ENCODE results near the gene ARID3B. TPM values are rescaled to one million over a fixed set of nuclear protein-coding genes. Genes with fewer than 3 reads are reported as not detected.

Gene ARID3B
- total and polyA plus RNA-seq, 7 donors, result 1.8 to 5.5 (median 3.0) TPM

DNA sequence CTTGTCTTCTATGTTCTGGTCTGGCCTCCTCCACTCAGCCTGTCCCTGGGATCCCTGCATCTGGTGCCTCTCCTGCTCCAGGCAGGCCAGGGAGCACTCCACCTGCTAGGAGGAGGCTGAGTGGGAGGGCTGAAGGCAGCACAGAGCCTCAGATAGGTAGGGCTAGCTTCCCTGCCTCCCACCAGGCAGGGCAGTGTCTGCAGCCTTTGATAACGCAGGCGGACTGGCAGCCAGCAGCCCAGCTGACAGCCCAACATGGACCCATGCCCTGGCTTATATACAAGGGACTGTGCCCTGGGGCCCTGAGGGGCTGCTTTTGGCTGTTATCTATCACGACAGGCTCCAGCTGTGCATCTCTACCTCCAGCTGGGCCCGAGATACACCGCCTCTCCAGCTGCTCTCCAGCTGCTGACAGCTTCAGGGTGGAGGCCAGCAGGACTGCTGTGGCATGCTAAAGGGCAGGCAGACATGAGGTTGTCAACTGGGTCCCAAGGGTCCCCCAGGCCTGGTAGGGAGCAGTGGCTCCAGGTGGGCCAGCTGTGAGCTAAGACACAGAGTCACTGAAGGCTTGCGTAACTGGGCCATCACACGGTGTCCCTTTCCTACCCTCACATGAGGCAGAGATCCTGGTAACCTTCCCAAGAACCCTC lies 69.4 kb downstream of the ARID3B start:
- intact Hi-C loops (cut with DNase I), result loop anchor here in 1 of 2 donors (5.0 kb wide), 1 partner anchor 68 kb away; the partner anchor contains the start of gene ARID3B

DNA sequence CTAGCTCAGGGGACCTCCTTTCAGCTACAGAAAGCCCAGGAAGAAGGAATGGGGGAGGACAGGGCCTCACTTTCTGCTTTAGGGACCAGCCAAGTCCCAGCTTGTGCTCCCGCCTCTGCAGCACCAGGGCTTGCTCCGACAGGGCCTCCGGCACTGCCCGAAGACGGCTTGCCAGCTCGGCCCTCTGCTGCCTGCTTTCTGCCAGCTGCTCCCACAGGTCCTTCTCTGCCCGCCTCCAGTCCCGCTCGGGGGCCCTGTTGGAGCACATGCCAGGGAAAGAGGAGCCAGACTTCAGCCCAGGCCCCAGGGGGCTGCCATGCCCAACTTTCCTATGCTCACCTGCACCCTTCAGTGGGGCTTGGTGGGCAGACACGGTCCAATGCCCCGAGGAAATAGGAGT lies 70.3 kb downstream of the ARID3B start:
- WGBS, 3 donors, result 56 to 67% (median 56%) methylated on average over 11 of the region's 11 CpGs
- no peak overlapping the region for H3K27ac ChIP-seq
- H3K9me3 ChIP-seq, result no peaks in the 10 kb centered on the region
- TF ChIP-seq, protein P1, sequence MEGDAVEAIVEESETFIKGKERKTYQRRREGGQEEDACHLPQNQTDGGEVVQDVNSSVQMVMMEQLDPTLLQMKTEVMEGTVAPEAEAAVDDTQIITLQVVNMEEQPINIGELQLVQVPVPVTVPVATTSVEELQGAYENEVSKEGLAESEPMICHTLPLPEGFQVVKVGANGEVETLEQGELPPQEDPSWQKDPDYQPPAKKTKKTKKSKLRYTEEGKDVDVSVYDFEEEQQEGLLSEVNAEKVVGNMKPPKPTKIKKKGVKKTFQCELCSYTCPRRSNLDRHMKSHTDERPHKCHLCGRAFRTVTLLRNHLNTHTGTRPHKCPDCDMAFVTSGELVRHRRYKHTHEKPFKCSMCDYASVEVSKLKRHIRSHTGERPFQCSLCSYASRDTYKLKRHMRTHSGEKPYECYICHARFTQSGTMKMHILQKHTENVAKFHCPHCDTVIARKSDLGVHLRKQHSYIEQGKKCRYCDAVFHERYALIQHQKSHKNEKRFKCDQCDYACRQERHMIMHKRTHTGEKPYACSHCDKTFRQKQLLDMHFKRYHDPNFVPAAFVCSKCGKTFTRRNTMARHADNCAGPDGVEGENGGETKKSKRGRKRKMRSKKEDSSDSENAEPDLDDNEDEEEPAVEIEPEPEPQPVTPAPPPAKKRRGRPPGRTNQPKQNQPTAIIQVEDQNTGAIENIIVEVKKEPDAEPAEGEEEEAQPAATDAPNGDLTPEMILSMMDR (IDR thresholded peaks at IDR 0.05), result no peak
- intact Hi-C loops (cut with DNase I), result loop anchor here in 1 of 2 donors (5.0 kb wide), 1 partner anchor 69 kb away; the partner anchor contains the start of gene ARID3B
- no peaks in the 10 kb centered on the region for H3K36me3 ChIP-seq (ENCODE audit: insufficient read depth in 1 of 2, low read depth in 1 of 2)
- no peak for ATAC-seq
- H3K27me3 ChIP-seq (ENCODE audit: insufficient read depth in 3 of 3, low read length in 2 of 3), result no peaks in the 10 kb centered on the region
- no peaks in the 10 kb centered on the region for H3K4me1 ChIP-seq
- no peak overlapping the region for H3K4me3 ChIP-seq
- DNase-seq, result no peak

More for the DNA sequence above, 69.4 kb downstream of the ARID3B start:
- Histone ChIP-seq H3K4me3 (no peak overlapping the region), H3K36me3 (ENCODE audit: insufficient read depth in 1 of 2, low read depth in 1 of 2) (no peaks in the 10 kb centered on the region), H3K27ac (no peak overlapping the region), H3K4me1 (no peaks in the 10 kb centered on the region), H3K9me3 (no peaks in the 10 kb centered on the region), H3K27me3 (ENCODE audit: insufficient read depth in 3 of 3, low read length in 2 of 3) (no peaks in the 10 kb centered on the region)
- TF ChIP-seq, protein P1 (IDR thresholded peaks at IDR 0.05), result no peak
- ATAC-seq (no peak), DNase-seq (no peak)
- WGBS, 3 donors, result 42 to 65% (median 64%) methylated on average over 7 of the region's 7 CpGs

DNA sequence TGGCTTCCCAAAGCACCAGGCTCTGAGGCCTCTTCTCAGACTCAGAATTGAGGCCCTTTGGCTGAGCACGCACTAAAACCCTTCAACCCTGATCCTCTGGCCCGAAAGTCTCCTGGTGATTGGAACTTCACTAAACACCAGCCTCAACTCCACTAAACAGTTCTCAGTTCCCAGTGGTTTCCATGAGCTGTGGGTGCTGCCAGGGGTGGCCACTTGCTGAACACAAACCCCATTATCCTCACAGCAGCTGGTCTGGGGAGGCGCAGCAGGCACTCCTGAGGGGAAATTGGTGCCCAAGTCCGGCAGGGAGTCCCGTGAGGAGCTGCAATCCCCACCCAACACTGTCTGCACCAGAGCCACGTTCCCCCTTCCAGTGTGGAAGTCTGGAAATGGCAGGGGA lies 70.8 kb downstream of the ARID3B start:
- DNase-seq, result no peak
- no peak for ATAC-seq
- Histone ChIP-seq H3K27ac (no peak overlapping the region), H3K9me3 (no peaks in the 10 kb centered on the region), H3K4me1 (peaks cover 2% of the 10 kb centered on the region), H3K4me3 (no peak overlapping the region), H3K36me3 (ENCODE audit: insufficient read depth in 1 of 2, low read depth in 1 of 2) (no peaks in the 10 kb centered on the region), H3K27me3 (ENCODE audit: insufficient read depth in 3 of 3, low read length in 2 of 3) (no peaks in the 10 kb centered on the region)
- WGBS, 3 donors, result 67 to 85% (median 71%) methylated on average over 6 of the region's 6 CpGs
- TF ChIP-seq, protein P1 (IDR thresholded peaks at IDR 0.05), result no peak
- intact Hi-C loops (cut with DNase I), result loop anchor here in 1 of 2 donors (5.0 kb wide), 1 partner anchor 70 kb away; the partner anchor contains the start of gene ARID3B

DNA sequence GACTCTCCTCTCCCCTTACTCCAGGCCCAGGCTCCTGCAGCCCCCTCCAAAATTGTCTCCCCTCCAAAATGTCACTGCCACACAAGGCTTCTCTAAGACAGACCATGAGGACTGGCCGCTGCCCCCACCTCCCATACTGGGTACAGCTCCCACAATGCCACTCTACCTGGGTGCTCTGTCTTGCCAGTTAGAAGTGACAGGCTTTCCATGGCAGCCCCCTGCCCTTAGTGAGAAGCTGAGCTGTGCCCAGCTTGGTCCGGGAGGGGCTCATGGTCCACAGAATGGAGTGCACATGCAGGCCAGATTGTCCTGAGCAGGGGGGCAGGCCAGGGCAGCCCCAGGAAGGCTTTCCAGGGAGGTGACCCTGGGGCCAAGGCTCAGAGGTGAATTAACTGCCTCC lies 71.7 kb downstream of the ARID3B start:
- intact Hi-C loops (cut with DNase I), result loop anchor here in 1 of 2 donors (5.0 kb wide), 1 partner anchor 70 kb away; the partner anchor contains the start of gene ARID3B
- 78 to 89% (median 85%) methylated on average over 2 of the region's 2 CpGs for WGBS, 3 donors

More for the DNA sequence above, 71.7 kb downstream of the ARID3B start:
- DNase-seq (no peak), ATAC-seq (no peak)
- Histone ChIP-seq H3K4me3 (no peak overlapping the region), H3K27ac (no peak overlapping the region), H3K36me3 (ENCODE audit: insufficient read depth in 1 of 2, low read depth in 1 of 2) (no peaks in the 10 kb centered on the region), H3K27me3 (ENCODE audit: insufficient read depth in 3 of 3, low read length in 2 of 3) (no peaks in the 10 kb centered on the region), H3K9me3 (no peaks in the 10 kb centered on the region), H3K4me1 (peaks cover 11% of the 10 kb centered on the region)
- TF ChIP-seq, protein P1 (IDR thresholded peaks at IDR 0.05), result no peak

Data from psoas muscle (tissue), 8 donors.